HG03575 (cell line): ENCODE results near the gene LRMDA.
"Not testable (repeated sequence)": the region's sequence is repeated elsewhere in the genome, so short reads cannot be mapped to it uniquely, and the experiment has no call there.

Source experiments
- ATAC-seq: cut with Tn5 transposase; IDR thresholded peaks from one replicate; pipeline ENCODE4 v1.9.1; 2021; ENCODE audit not compliant: unreplicated experiment, insufficient number of reproducible peaks, low FRiP score; ENCODE audit errors: extremely low read depth

Gene LRMDA

DNA sequence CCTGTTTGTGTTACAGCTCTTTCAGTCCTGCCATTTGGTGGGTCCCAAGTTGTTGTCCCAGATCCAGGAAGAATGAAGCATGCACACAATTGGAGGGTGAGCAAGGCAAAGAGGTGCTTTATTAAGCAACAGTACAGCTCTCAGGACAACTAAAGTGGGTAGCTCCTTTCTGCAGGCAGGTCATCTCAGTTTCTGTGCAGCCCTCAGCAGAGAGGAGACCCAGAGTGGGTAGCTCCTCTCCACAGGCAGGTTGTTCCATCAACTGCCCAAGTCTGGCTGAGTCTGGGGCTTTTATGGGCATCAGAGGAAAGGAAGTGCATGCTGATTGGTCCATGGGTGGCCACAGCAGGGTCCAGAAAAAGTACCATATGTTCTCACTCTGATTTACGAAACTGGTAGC, 624.5 kb downstream of the LRMDA start:
- no peak for ATAC-seq

GRCh38 chr10:76060993-76061392, 629.6 kb downstream of the LRMDA start:
- ATAC-seq: not testable (repeated sequence)

DNA sequence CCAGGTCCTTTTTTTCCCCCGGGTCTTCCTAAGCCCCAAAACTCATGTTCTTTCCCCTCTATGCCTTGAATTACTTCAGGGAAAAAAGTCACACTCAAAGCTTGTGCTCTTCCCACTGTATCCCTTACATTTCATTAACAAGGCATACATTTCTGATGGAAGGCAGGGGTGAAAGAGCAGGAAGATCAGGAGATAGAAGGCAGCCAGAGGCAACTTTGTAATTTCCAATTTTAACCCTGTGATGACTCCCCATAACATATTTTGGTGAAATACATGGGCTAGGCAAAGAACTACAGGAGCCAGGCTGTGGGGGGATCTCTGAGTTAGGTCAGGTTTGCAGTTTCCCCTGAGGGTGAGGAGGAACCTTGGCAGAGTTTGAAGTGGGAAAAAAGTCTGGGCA, 635.0 kb downstream of the LRMDA start:
- no peak for ATAC-seq

DNA sequence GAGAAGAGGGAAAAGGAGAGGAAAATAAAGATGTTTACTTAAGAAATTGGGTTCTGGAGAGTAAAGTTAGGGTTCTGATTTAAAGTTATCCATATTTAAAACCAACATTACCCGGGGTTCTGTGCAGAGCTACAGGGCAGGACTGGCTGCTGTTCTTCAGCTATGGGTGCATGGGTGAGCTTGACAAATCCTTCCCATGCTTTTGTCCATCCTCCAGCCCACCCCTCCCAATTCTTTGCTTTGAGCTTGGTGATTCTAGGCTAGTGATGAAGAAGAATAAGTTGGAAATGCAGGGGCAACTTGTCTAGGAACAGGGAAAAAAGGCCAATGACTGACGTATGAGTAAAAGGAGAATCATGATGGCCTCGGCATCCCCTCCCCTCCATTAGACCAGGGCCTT, 636.0 kb downstream of the LRMDA start:
- no peak for ATAC-seq

DNA sequence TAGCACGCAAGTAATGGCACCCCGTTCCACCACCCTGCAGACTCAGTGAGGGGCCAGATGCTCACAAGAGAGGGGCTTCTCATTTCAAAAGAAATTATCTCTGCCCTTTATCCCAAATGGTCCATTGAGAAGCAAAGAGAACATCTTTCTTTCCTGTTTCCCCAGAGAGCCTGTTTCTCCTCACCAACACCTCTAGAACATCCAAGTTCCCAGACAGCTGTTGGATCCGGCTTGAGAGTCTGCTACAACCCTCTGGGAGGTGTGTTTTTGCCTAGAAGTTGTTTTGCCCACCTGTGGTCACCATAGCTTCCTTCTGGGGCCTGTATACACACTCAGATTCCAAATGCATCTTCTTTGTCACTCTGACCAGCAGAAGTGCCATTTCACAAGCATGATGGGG, 637.4 kb downstream of the LRMDA start:
- no peak for ATAC-seq

DNA sequence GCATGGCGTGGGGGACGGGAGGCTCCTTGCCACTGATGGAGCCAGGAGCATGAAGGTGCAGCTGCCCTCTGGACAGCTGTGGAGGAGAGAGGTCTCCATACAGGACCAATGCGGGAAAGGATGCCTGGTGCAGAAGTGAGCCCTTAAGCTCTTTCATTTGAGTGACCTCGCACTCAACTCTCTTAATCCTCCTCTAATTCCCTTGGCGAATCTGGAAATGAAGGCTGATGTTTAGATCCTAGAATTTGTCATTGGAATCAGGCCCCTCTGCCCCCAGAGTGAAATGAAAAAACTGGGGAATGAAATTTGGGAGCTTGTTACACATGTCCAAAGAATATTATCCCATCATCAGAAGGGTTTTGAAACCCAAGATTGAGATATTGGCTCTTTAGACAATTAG, 639.5 kb downstream of the LRMDA start:
- ATAC-seq: no peak

- ATAC-seq: no peak
Observed at GRCh38 chr10:76071653-76072365, 640.4 kb downstream of the LRMDA start.

- ATAC-seq: no peak
Observed at GRCh38 chr10:76072384-76072783, 641.0 kb downstream of the LRMDA start.

DNA sequence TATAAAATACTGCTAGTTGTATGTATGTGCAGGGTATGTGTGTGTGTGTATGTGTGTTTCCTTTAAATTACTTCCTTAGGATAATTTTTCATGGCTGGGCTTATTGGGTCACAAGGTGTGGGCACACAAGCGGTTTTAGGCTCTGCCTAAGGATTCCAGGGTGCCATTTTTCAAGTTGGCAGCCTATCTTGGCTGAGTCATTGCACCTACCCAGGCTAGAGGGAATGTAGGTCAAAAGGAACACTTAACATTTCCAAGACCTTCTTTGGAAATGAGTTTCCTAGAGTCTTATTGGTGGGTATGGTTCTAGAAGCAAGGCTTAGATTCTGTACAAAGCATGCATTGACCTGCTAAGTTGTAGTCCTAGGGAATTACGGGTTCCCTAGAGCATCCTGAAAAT, 642.1 kb downstream of the LRMDA start:
- no peak for ATAC-seq

- no peak for ATAC-seq
Observed at GRCh38 chr10:76074659-76075058, 643.2 kb downstream of the LRMDA start.

- ATAC-seq: no peak
Observed at GRCh38 chr10:76080451-76080850, 649.0 kb downstream of the LRMDA start.

DNA sequence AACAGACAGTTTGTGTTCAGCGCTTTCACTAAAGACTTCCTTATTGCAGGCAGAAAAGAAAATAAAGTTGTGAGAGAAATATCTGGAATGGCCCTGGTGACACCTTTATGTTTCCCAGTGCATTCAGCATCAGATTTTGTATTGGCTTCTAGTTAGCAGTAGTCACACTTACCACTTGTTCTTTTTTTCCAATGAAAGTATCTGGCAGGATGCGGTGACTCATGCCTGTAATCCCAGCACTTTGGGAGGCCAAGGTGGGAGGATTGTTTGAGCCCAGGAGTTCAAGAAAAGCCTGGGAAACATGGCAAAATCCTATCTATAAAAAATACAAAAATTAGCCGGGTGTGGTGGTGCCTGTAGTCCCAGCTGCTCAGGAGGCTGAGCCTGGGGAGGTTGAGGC, 649.6 kb downstream of the LRMDA start:
- ATAC-seq: no peak

DNA sequence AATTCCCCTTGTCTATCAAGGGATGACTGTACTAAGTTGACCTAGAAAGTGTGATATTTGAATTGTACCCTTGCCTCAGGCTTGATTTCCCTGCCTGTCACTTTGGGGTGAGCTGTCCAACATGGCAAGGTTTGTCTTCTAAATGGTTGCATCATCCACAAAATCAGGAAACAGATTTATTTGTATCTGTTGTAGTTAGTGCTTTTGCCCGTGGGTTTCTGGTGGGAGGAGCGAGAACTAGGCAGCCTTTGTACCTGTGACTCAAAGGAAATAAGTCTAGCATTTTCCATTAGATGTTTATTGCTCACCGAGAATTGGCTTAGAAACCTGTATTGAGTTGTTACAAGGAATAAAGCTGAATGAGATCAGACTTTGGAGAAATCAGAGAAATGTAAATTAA, 650.8 kb downstream of the LRMDA start:
- no peak for ATAC-seq

- no peak for ATAC-seq
Observed at GRCh38 chr10:76082956-76083355, 651.5 kb downstream of the LRMDA start.

DNA sequence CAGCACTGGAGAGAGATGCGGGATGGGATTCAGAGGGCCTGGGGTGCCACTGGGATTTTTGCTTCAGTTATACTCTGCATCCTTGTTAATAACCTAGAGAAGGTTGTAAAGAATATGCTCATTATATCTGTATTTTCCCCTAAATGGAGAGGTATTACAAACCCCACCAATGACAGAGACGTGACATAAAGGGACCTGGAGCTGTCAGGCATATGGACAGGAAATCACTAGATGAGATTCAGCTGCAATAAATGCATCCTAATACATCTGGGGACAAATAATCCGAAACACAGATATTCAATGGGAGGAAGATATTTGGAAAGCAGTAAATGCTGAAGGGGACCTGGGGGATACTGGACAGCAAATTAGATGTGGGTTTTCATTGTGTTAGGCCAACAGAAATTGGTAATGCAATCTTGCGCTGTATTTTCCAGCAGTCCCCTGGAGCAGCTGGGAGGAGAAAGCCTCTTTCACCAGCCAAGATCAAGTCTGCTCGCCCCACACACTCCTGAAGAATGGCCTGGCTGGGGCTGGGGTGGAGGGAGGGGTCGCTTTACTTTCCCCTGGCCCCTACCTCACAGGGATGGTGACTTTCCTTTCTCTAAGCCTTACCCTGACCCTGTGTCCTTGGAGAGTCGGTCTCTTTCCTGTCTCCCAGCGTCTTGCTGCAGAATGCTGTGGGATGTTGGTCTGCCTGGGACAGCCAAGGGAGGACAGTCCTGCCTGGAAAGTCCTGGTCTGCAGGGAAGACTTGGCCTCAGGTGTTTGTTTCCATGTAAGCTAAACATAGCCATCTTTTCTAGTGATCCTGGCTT, 653.8 kb downstream of the LRMDA start:
- no peak for ATAC-seq

DNA sequence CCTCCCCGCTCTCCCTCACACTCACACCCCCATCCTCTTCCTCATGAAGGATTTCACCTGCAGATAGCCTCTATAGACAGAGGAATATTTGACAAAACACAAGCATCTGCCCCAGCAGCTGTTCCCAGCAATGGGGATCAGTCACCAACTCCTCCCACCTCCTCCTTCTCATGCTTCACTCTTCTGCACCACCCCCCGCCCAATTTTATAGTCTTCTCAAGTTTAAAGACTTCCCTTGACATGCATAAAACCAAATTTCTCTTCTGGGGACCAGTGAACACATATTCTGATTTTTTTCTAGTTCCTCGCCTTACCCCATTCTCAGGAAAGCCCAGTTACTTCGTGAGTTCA, 654.4 kb downstream of the LRMDA start:
- no peak for ATAC-seq

DNA sequence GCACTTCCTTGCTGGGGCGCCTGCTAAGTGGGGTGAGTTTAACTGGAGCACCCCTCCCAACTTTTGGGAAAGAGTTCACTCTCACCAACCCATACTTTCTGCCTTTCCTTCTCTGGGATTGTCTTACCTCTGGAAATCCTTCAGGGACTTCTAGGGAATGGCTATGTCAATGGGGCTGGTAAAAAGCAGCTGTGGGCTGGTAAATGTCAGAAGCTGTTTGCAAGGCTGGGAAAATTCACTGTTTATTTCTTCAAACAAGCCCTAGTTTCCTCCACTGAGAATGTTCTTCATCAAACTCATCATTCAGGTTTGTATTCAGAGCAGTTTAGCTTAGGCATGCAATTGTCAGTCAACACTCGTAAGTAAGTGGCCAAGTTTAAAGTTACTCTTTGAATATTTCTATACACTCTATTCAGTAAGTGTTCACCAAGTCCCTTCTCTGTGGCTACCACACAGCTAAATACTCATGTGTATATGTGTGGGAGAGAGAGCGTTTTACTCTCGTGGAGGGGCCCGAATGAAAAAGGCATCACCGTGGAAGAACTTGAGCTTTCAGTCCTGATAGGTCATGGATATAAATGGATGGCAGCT, 654.8 kb downstream of the LRMDA start:
- no peak for ATAC-seq

DNA sequence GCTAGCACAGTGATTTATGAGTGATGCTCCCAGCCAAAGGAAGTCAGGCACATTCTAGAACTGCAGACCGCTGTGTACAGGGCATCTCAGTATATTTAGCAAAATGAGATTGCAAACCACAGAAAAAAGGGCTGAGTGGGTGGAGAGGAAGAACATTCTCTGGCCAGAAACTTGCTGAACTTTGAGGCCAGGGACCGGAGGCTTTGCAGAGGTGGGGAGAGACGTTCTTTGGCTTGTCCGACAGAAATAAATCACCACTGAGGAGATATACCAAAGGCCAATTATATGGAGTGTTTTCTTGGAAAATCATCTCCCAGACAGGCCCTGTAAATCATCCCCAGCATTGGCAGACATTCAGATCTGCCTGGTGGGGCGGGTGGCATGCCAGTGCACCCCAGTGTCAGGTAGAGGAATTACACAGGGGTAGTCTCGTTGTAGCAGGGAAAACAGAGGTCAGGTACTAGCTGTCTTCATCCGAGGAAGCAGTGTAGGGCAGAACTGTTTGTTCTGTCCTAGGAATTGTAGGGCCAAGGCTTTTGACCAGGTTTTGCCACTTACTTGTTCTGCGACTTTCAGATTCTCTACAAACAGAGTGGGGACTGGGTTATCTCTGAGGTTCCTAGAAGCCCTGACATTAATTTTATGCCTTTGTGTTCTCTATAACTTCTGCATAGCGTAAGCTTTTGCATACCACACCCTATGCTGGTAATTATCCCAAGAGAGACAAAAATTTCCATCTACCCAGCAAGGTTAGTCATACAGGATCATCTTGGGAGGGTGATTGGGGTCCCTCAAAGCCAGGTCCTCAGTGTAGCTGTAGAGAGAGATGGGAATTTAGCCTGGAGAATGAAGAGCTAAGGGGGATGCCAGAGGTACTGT, 655.6 kb downstream of the LRMDA start:
- no peak for ATAC-seq

DNA sequence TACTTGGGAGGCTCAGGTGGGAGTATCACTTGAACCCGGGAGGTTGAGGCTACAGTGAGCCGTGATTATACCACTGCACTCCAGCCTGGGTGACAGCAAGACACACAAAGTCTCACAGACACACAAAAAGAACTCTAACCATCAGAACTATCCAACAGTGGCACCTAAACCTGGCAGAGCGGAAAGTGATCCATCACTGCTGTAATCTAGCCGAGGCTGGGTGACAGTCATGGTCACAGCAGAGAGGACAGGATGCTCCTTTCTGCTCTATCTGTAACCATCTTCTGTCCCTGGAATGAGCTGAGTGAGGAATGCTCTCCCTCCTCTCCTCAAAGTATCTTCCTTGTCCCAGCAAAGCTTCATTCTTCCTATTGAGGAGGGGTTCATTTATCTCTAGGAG, 656.6 kb downstream of the LRMDA start:
- ATAC-seq: no peak
